ENCODE measurements around the gene SLC6A19. TPM values are rescaled to one million over a fixed set of nuclear protein-coding genes. Genes with fewer than 3 reads are reported as not detected.

Gene SLC6A19
- total RNA-seq, 1 donor from 2014 or later = not detected

- intact Hi-C loops (cut with micrococcal nuclease) = no loop called here
Measured at GRCh38 chr5:1190278-1190677, 11.1 kb upstream of the SLC6A19 start.

- intact Hi-C loops (cut with micrococcal nuclease) = no loop called here
Measured at GRCh38 chr5:1190837-1191239, 10.6 kb upstream of the SLC6A19 start.

GRCh38 chr5:1192971-1193590 is 8.3 kb upstream of the SLC6A19 start:
- intact Hi-C loops (cut with micrococcal nuclease) = no loop called here

DNA sequence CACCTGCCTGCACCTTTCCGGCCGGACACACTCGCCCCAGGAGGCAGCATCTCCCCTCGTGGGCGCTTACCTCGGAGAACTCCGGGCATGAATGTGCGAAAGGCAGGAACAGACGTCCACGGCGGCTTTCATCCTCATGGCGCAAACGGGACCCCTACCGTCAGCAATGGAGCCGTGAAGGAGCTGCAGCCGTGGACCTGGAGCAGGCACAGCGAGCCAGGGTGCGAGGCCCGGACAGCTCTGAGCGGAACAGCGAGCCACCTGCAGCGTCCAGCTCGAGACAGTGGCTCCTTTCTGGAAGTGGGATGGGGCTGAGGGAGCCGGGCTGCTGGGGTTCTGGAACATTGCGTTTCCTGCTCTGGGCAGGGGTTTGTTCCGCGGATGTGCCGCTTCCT is 7.8 kb upstream of the SLC6A19 start:
- intact Hi-C loops (cut with micrococcal nuclease) = no loop called here

GRCh38 chr5:1194378-1194777 is 7.0 kb upstream of the SLC6A19 start:
- intact Hi-C loops (cut with micrococcal nuclease) = no loop called here

DNA sequence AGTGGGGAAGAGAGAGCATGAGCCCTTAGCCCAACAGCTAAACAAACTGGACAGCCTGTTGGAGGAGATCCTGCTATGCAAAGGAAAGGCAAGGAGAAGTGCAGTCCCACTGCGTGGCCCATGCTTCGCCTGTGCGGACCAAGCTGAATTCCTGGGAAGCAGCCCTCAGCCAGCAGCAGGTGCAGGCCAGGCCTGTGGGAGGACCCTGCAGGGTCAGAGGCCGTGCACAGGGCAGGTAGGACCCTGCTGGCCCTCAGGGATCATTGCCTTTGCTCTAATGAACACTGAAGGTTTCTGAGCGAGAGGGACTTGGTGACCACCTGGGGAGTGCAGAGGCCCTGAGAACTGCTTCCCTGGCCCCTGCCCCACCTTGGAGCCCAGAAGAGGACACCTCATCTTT is 6.0 kb upstream of the SLC6A19 start:
- intact Hi-C loops (cut with micrococcal nuclease) = no loop called here

DNA sequence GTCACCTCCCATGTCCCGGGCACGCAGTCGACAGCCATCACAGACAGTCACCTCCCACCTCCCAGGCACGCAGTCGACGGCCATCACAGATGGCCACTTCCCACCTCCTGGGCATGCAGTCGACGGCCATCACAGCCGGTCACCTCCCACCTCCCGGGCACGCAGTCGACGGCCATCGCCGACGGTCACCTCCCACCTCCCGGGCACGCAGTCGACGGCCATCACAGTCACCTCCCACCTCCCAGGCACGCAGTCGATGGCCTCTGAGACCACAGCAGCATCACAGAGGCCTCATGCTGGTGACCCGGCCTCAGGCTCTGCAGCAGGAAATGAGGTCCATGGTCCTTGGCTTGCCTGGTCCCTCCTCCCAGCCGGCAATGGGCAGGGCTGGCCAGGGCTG is 5.5 kb upstream of the SLC6A19 start:
- intact Hi-C loops (cut with micrococcal nuclease) = no loop called here

DNA sequence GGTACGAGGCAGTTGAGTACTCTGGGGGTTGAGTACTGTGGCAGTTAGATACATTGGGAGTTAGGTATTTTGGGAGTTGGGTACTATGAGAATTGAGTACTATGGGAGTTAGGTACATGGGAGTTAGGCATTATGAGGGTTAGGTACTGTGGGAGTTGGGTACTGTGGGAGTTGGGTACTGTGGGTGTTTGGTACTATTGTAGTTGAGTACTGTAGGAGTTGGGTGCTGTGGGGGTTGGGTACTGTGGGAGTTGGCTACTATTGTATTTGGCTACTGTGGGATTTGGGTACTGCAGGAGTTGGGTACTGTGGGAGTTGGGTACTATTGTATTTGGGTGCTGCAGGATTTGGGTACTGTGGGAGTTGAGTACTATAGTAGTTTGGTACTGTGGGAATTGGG is 4.8 kb upstream of the SLC6A19 start:
- intact Hi-C loops (cut with micrococcal nuclease) = no loop called here

GRCh38 chr5:1197876-1198666 is 3.3 kb upstream of the SLC6A19 start:
- intact Hi-C loops (cut with micrococcal nuclease) = no loop called here

DNA sequence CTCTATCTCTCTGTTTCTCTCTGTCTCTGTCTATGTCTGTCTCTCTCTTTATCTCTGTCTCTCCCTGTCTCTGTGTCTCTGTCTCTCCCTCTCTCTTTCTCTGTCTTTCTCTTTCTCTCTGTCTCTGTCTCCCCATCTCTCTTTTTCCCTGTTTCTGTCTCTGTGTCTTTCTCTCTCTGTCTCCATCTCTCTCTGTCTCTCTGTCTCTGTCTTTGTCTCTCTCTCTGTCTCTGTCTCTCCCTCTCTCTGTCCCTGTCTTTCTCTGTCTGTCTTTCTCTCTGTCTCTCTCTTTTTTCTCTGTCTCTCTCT is 2.1 kb upstream of the SLC6A19 start:
- intact Hi-C loops (cut with micrococcal nuclease) = no loop called here

DNA sequence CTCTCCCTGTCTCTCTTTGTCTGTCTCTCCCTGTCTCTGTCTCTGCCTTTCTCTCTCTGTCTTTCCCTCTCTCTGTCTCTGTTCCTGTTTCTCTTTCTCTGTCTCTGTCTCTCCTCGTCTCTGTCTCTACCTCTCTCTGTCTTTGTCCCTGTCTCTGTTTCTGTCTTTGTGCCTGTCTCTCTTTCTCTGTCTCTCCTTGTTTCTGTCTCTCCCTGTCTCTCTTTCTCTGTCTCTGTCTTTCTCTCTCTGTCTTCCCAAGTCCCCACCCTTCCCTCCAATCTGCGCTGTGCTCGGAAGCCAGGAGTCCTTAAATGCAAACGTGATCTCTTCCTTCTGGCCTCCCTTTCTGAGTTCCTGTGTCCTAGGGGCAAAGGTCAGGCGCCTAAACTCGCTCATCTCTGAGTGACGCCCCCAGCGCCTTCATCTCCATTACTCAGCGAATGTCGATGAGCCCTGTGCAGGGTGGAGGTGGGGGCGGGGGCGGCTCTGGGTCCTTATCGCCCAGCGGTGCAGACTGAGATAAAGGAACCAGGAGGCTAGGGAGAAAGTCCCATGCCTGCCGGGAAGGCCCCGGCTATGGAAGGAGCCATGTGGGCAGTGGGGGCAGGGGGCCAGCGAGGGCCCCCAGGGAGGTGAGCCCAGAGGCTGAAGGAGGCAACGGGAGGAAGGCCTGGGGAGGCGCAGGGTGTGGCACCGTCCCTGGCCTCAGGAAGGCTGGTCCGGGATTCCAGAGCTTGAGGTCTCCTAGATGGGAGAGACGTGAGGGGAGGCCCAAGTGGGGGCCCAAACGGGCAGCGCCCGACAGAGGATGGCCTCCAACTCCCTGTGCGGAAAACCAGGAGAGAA is 1.5 kb upstream of the SLC6A19 start:
- intact Hi-C loops (cut with micrococcal nuclease) = no loop called here

DNA sequence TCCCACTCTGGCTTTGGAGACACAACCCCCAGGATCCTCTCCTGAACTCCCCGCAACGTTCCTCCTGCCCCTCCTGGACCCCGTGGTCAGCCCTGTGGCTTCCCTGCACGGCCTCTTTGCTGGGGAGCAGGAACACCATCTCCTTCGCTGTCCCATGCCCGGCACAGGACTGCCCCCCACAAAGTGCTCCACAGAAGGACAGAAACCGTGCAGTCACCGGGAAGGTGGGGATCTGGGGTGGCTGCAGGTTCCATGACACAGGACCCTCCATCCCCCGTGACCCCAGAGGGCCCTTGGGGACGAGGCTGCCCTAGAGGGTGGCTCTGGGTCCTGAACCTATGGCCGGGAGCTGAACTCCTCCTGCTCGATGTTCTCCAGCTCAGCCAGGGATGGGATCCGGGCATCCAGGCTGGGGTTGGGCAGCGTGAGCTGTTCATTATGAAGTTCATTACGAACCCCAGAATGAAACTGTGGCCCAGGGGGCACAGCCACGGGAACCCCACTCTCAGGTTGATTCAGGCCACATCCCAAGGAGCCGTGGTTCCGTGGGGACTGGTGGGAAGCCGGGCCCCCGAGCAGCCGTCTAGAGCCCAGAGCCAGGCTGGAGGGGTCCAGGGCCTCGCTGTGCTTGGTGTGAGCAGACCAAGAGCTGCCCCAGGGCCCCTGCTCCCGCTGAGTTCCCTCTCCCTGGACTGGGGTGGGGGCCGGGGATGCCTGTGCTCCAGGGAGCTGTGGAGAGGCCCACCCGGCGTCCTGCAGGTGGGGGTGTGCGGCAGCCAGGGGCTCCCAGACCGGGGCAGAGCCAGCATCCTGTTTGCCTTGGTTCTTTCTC is 684 bp upstream of the SLC6A19 start:
- intact Hi-C loops (cut with micrococcal nuclease) = no loop called here

DNA sequence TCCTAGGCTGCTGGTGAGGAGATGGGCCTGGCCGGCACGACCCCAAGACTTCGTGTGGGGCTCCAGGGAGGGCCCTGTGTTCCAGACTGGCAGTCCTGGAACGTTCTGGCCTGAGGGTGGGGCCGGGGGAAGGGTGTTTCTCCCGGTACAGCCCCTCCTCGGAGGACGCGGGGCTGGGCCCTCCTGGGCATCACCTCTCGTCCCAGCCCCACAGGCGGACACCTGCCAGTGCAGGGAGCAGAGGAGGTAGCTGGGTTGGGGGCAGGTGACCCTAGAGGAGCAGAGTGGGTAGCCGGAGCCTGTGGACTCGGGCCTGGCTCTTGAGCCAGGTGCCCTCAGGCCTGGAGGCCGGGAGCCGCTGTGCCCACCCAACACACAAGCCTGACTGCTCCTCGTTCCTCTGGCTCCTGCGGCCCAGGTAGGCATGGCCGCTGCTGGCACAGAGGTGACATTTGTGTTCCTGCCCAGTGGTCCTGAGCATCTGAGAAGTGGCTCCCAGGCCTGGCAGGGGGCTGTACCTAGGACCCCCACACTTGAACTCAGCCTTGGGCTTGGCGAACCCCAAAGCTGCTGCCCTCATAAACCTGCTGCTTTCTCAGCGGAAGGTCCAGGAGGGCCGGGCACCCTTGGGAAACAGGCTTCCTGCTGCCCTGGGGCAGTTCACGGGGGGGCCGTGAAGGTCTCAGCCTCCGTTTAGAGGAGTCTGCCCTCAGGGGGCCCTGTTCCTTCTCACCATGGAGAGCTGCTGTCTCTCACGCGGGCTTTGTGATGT is 817 bp downstream of the SLC6A19 start:
- intact Hi-C loops (cut with micrococcal nuclease) = no loop called here

- intact Hi-C loops (cut with micrococcal nuclease) = no loop called here
Measured at GRCh38 chr5:1202798-1203185, 1.4 kb downstream of the SLC6A19 start.

- intact Hi-C loops (cut with micrococcal nuclease) = no loop called here
Measured at GRCh38 chr5:1203311-1203967, 2.0 kb downstream of the SLC6A19 start.

- intact Hi-C loops (cut with micrococcal nuclease) = no loop called here
Measured at GRCh38 chr5:1203968-1204692, 2.7 kb downstream of the SLC6A19 start.

- intact Hi-C loops (cut with micrococcal nuclease) = no loop called here
Measured at GRCh38 chr5:1204693-1205242, 3.4 kb downstream of the SLC6A19 start.

- intact Hi-C loops (cut with micrococcal nuclease) = no loop called here
Measured at GRCh38 chr5:1205255-1206180, 4.1 kb downstream of the SLC6A19 start.

All from T-helper 1 cell treated with Interleukin-12 subunit alpha and Interleukin-12 subunit beta and Interleukin-4 antibody, amounts not matched to agents 30 ng/mL and 1 ng/mL, for 36 hours (primary cell).